Stomach (tissue), 9 donors: Measurements from ENCODE around the gene ZIC3. TPM values are rescaled to one million over a fixed set of nuclear protein-coding genes. Genes with fewer than 3 reads are reported as not detected.

Source experiments
- DNase-seq, 2 donors: peaks; one replicate each; pipeline versions ENCODE4 v3.0.0 to v3.0.0-alpha.2; 2013 to 2019
- H3K27ac ChIP-seq, 5 donors: fragments of 200-600 bp in 4 of 5; sonication (generic) in 4 of 5; one replicate each; pipeline ENCODE4 v1.5.1; 2013 to 2019; ENCODE audit warnings: mild to moderate bottlenecking in 1 of 5, moderate library complexity in 1 of 5
- H3K27me3 ChIP-seq, 3 donors: fragments of 200-600 bp; sonication (generic); one replicate each; pipeline ENCODE4 v1.5.1; 2017 to 2019; ENCODE audit warnings: mixed run types in 1 of 3
- H3K36me3 ChIP-seq, 4 donors: fragments of 200-600 bp; sonication (generic); 1 replicate in 3 of 4; 2 replicates in 1 of 4; pipeline ENCODE4 v1.5.1; 2016 to 2019
- H3K4me1 ChIP-seq, 4 donors: fragments of 200-600 bp; sonication (generic); one replicate each; pipeline ENCODE4 v1.5.1; 2016 to 2019
- H3K4me3 ChIP-seq, 4 donors: fragments of 200-600 bp; sonication (generic) in 3 of 4; one replicate each; pipeline ENCODE4 v1.5.1; 2016 to 2019; ENCODE audit warnings: mild to moderate bottlenecking in 1 of 4
- H3K9me3 ChIP-seq, 4 donors: fragments of 200-600 bp; sonication (generic); one replicate each; pipeline ENCODE4 v1.5.1; 2016 to 2019
- EP300 ChIP-seq: sonication (generic); formaldehyde crosslinking; IDR thresholded peaks from one replicate; pipeline ENCODE4 v1.6.1; 2017; ENCODE audit warnings: antibody characterized with exemption
- POLR2A ChIP-seq, 4 donors: fragments of 450-650 bp; IDR thresholded peaks; one replicate each; pipeline ENCODE4 v1.6.1; 2016; ENCODE audit warnings: antibody characterized with exemption in 4 of 4, control low read depth in 2 of 4, mild to moderate bottlenecking in 1 of 4, moderate library complexity in 1 of 4
- POLR2AphosphoS5 ChIP-seq, 3 donors: sonication (generic); formaldehyde crosslinking; IDR thresholded peaks; one replicate each; pipeline ENCODE4 v1.6.1; 2016; ENCODE audit warnings: antibody characterized with exemption in 3 of 3
- WGBS, 5 donors: extraction: QIAGEN DNeasy Blood & Tissue Kit in 3 of 5; methylation state at CpG; one replicate each; pipeline versions ENCODE4 v1.1.5 to v1.1.7; 2013 to 2018; 5-methylcytosine and 5-hydroxymethylcytosine counted together
- intact Hi-C: fragments of 100-400 bp; cut with DNase I; formaldehyde crosslinking; loops from one replicate; pipeline ENCODE4 v1.15.1; 2023; ENCODE audit warnings: low total_unique reads
- polyA plus RNA-seq, 3 donors: library from polyadenylated mRNA; stranded (reverse); fragments of 200-250 nt; gene quantifications; one replicate each; pipeline ENCODE4 v1.2.3, GENCODE V29; 2013
- total RNA-seq, 5 donors: library from RNA; depleted of rRNA; stranded (reverse); fragments of >200 nt; gene quantifications; one replicate each; pipeline versions ENCODE4 v1.1.0 to v1.2.3, GENCODE V29; 2014 to 2016
- TF ChIP-seq, protein P1 (sequence below), 7 experiments: fragments of 450-650 bp in 4 of 7; fragments of 200-600 bp in 3 of 7; sonication (generic) in 3 of 7; IDR thresholded peaks; one replicate each; pipeline ENCODE4 v1.5.1; 2016 to 2019; ENCODE audit warnings: antibody characterized with exemption in 7 of 7, control low read depth in 2 of 7, mild to moderate bottlenecking in 1 of 7
- donor health status: healthy with polysubstance abuse.
- donor health status: Bipolar disorder and iron deficiency.
- donor health status: healthy.

ZIC3 gene
- total and polyA plus RNA-seq, 8 donors = not detected

- peaks cover 0 to 14% (median 0%) of the 10 kb centered on the region in 4 donors for H3K9me3 ChIP-seq
These were observed 3.8 kb upstream of the ZIC3 start for GRCh38 chrX:137562096-137562495.

GRCh38 chrX:137563681-137564651 is 2.0 kb upstream of the ZIC3 start:
- DNase-seq = no peak
- peaks cover 0 to 22% (median 4%) of the 10 kb centered on the region in 4 donors for H3K9me3 ChIP-seq
- no peak overlapping the region for H3K4me3 ChIP-seq
- H3K4me1 ChIP-seq = peaks cover 4 to 39% (median 22%) of the 10 kb centered on the region in 4 donors
- no peaks in the 10 kb centered on the region for H3K36me3 ChIP-seq
- H3K27ac ChIP-seq = no peak overlapping the region
- H3K27me3 ChIP-seq = peaks cover 25 to 82% (median 78%) of the 10 kb centered on the region in 3 donors
- intact Hi-C loops = no loop called here
- no peak for TF ChIP-seq EP300
- no peak for TF ChIP-seq POLR2A (IDR thresholded peaks at IDR 0.05)
- no peak for TF ChIP-seq POLR2AphosphoS5 (IDR thresholded peaks at IDR 0.05)
- TF ChIP-seq, protein P1, sequence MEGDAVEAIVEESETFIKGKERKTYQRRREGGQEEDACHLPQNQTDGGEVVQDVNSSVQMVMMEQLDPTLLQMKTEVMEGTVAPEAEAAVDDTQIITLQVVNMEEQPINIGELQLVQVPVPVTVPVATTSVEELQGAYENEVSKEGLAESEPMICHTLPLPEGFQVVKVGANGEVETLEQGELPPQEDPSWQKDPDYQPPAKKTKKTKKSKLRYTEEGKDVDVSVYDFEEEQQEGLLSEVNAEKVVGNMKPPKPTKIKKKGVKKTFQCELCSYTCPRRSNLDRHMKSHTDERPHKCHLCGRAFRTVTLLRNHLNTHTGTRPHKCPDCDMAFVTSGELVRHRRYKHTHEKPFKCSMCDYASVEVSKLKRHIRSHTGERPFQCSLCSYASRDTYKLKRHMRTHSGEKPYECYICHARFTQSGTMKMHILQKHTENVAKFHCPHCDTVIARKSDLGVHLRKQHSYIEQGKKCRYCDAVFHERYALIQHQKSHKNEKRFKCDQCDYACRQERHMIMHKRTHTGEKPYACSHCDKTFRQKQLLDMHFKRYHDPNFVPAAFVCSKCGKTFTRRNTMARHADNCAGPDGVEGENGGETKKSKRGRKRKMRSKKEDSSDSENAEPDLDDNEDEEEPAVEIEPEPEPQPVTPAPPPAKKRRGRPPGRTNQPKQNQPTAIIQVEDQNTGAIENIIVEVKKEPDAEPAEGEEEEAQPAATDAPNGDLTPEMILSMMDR (IDR thresholded peaks at IDR 0.05) = no peak
- 5 to 33% (median 10%) methylated on average over 10 to 37 of the region's 37 CpGs for WGBS, 5 donors

More at GRCh38 chrX:137562096-137562495, 3.8 kb upstream of the ZIC3 start:
- intact Hi-C loops = no loop called here
- no peak overlapping the region for H3K27ac ChIP-seq
- no peak for DNase-seq
- H3K36me3 ChIP-seq = no peaks in the 10 kb centered on the region
- H3K4me3 ChIP-seq = no peak overlapping the region
- peaks cover 4 to 22% (median 14%) of the 10 kb centered on the region in 4 donors for H3K4me1 ChIP-seq
- WGBS, 5 donors = 13 to 26% (median 19%) methylated on average over 8 of the region's 8 CpGs
- TF ChIP-seq POLR2AphosphoS5 (IDR thresholded peaks at IDR 0.05) (no peak), POLR2A (IDR thresholded peaks at IDR 0.05) (no peak), EP300 (no peak)
- TF ChIP-seq, protein P1 (IDR thresholded peaks at IDR 0.05) = no peak
- H3K27me3 ChIP-seq = peaks cover 22 to 63% (median 59%) of the 10 kb centered on the region in 3 donors

GRCh38 chrX:137565318-137565904 is 516 bp upstream of the ZIC3 start:
- no peak for DNase-seq
- Histone ChIP-seq H3K27ac (no peak overlapping the region), H3K9me3 (peaks cover 0 to 22% (median 4%) of the 10 kb centered on the region in 4 donors), H3K4me1 (peaks cover 4 to 42% (median 25%) of the 10 kb centered on the region in 4 donors), H3K4me3 (peak overlapping the region; percentile 49 to 80 (median 58)), H3K27me3 (peaks cover 25 to 96% (median 91%) of the 10 kb centered on the region in 3 donors), H3K36me3 (no peaks in the 10 kb centered on the region)
- WGBS, 5 donors = 5 to 41% (median 22%) methylated on average over 45 to 54 of the region's 54 CpGs; no CpG with 5 or more reads in 1 of the 5 donors
- intact Hi-C loops = no loop called here
- TF ChIP-seq, protein P1 (IDR thresholded peaks at IDR 0.05) = no peak
- no peak for TF ChIP-seq POLR2AphosphoS5 (IDR thresholded peaks at IDR 0.05)
- TF ChIP-seq EP300 = no peak
- TF ChIP-seq POLR2A (IDR thresholded peaks at IDR 0.05) = no peak
